Measurements from ENCODE around the gene KCNMB1.

DNA sequence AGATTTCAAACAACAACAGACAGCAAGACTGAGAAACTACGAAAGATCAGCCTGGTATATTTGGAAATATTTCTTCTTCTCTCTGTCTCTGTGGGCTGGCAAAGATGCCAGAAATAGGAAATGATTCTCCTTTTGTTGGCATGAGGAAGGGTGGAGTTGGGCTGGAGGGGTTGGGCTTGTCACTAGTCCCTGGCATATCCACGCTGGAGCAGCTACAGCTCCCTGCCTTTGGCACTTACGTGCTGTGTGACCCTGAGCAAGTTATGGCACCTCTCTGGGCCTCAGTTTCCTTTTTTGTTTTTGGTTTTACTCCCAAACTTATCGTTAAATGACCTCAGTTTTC, 354 bp upstream of the KCNMB1 start:
- TF ChIP-seq EZH2 (IDR thresholded peaks at IDR 0.05; ENCODE audit: low read length), result no peak
- TF ChIP-seq, protein P1, sequence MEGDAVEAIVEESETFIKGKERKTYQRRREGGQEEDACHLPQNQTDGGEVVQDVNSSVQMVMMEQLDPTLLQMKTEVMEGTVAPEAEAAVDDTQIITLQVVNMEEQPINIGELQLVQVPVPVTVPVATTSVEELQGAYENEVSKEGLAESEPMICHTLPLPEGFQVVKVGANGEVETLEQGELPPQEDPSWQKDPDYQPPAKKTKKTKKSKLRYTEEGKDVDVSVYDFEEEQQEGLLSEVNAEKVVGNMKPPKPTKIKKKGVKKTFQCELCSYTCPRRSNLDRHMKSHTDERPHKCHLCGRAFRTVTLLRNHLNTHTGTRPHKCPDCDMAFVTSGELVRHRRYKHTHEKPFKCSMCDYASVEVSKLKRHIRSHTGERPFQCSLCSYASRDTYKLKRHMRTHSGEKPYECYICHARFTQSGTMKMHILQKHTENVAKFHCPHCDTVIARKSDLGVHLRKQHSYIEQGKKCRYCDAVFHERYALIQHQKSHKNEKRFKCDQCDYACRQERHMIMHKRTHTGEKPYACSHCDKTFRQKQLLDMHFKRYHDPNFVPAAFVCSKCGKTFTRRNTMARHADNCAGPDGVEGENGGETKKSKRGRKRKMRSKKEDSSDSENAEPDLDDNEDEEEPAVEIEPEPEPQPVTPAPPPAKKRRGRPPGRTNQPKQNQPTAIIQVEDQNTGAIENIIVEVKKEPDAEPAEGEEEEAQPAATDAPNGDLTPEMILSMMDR (optimal IDR thresholded peaks at IDR 0.05 in 1 of 3, IDR thresholded peaks at IDR 0.05 in 1 of 3, conservative IDR thresholded peaks at IDR 0.05 in 1 of 3; ENCODE audit: extremely low read depth in 1 of 3, insufficient read depth in 2 of 3, low read length in 3 of 3), result no peak
